ENCODE results near the gene CPA2.
A peak's percentile ranks its signal among the peaks of the same experiment; 100 is the strongest.

The CPA2 gene

GRCh38 chr7:130277763-130278643 lies 11.3 kb downstream of the CPA2 start:
- no peaks in the 10 kb centered on the region for H3K9me3 Mint-ChIP-seq
- H3K4me3 Mint-ChIP-seq, result peak overlapping the region in 2 of 3 experiments; percentile 25 to 45
- no peaks in the 10 kb centered on the region for H3K27me3 Mint-ChIP-seq (ENCODE audit: low read depth)
- peak overlapping the region; percentile 99 to 100 (median 100) for H3K27ac Mint-ChIP-seq
- peak; percentile 65 to 70 (median 66) for TF ChIP-seq CTCF (IDR thresholded peaks at IDR 0.05; ENCODE audit: unreplicated experiment in 3 of 3)
- H3K4me1 Mint-ChIP-seq, result peaks cover 82% of the 10 kb centered on the region
- no peaks in the 10 kb centered on the region for H3K36me3 Mint-ChIP-seq (ENCODE audit: low read depth)

- peak overlapping the region; percentile 99 to 100 (median 100) for H3K27ac Mint-ChIP-seq
- no peak for TF ChIP-seq CTCF (IDR thresholded peaks at IDR 0.05; ENCODE audit: unreplicated experiment in 3 of 3)
Observed at GRCh38 chr7:130278860-130279259, 12.2 kb downstream of the CPA2 start.

GRCh38 chr7:130279286-130279685 lies 12.6 kb downstream of the CPA2 start:
- TF ChIP-seq CTCF (IDR thresholded peaks at IDR 0.05; ENCODE audit: unreplicated experiment in 3 of 3), result no peak
- H3K4me3 Mint-ChIP-seq, result no peak overlapping the region
- no peaks in the 10 kb centered on the region for H3K36me3 Mint-ChIP-seq (ENCODE audit: low read depth)
- H3K27me3 Mint-ChIP-seq (ENCODE audit: low read depth), result no peaks in the 10 kb centered on the region
- H3K27ac Mint-ChIP-seq, result peak overlapping the region; percentile 99 to 100 (median 100)
- peaks cover 69% of the 10 kb centered on the region for H3K4me1 Mint-ChIP-seq
- H3K9me3 Mint-ChIP-seq, result no peaks in the 10 kb centered on the region

More at GRCh38 chr7:130278860-130279259, 12.2 kb downstream of the CPA2 start:
- H3K4me1 Mint-ChIP-seq, result peaks cover 73% of the 10 kb centered on the region
- H3K9me3 Mint-ChIP-seq, result no peaks in the 10 kb centered on the region
- H3K36me3 Mint-ChIP-seq (ENCODE audit: low read depth), result no peaks in the 10 kb centered on the region
- H3K27me3 Mint-ChIP-seq (ENCODE audit: low read depth), result no peaks in the 10 kb centered on the region
- H3K4me3 Mint-ChIP-seq, result no peak overlapping the region

GRCh38 chr7:130279906-130280305 lies 13.2 kb downstream of the CPA2 start:
- H3K36me3 Mint-ChIP-seq (ENCODE audit: low read depth), result no peaks in the 10 kb centered on the region
- no peaks in the 10 kb centered on the region for H3K27me3 Mint-ChIP-seq (ENCODE audit: low read depth)
- no peak overlapping the region for H3K4me3 Mint-ChIP-seq
- peaks cover 63% of the 10 kb centered on the region for H3K4me1 Mint-ChIP-seq
- no peaks in the 10 kb centered on the region for H3K9me3 Mint-ChIP-seq
- H3K27ac Mint-ChIP-seq, result peak overlapping the region; percentile 99 to 100 (median 100)
- no peak for TF ChIP-seq CTCF (IDR thresholded peaks at IDR 0.05; ENCODE audit: unreplicated experiment in 3 of 3)

GRCh38 chr7:130281260-130281659 lies 14.6 kb downstream of the CPA2 start:
- Mint-ChIP-seq H3K27me3 (ENCODE audit: low read depth) (no peaks in the 10 kb centered on the region), H3K4me3 (no peak overlapping the region), H3K27ac (peak overlapping the region in 2 of 3 experiments; percentile 71 to 100), H3K4me1 (peaks cover 49% of the 10 kb centered on the region), H3K9me3 (no peaks in the 10 kb centered on the region), H3K36me3 (ENCODE audit: low read depth) (no peaks in the 10 kb centered on the region)
- no peak for TF ChIP-seq CTCF (IDR thresholded peaks at IDR 0.05; ENCODE audit: unreplicated experiment in 3 of 3)

All from nephron (organoid).